ENCODE data around the gene TEX19. TPM values are rescaled to one million over a fixed set of nuclear protein-coding genes. Genes with fewer than 3 reads are reported as not detected.

Gene TEX19
- total RNA-seq, 4 donors from 2014 or later: not detected

DNA sequence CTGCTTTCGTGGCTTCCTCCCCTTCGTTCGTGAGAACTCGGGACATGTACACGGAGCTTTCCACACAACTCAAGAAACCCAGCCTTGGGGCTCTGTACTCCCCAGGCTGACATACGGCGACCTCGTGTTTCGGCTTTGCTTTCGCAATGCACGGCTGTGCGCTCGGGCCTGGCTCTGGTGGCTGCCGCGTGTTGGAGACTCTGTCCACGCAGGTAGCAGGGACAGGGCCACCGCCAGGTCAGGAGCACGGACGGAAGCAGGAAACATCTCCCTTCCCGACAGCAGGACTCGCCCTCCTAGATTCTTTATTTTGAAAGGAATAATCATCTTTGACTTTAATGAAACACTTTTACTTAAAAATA is 29.9 kb downstream of the TEX19 start:
- DNase-seq (ENCODE audit: extremely low spot score): no peak
- H3K27ac ChIP-seq (replicated peaks in 1 of 4): no peak overlapping the region
- TF ChIP-seq POLR2A (IDR thresholded peaks at IDR 0.05; ENCODE audit: low read depth) (no peak), POLR2AphosphoS5 (IDR thresholded peaks at IDR 0.05) (no peak), CTCF (IDR thresholded peaks at IDR 0.05) (no peak), EP300 (IDR thresholded peaks at IDR 0.05) (no peak)
- intact Hi-C loops (cut with DNase I): no loop called here
- 88% methylated on average over 21 of the region's 21 CpGs for WGBS
- H3K9me3 ChIP-seq: no peaks in the 10 kb centered on the region
- H3K27me3 ChIP-seq: peaks cover 0 to 43% (median 20%) of the 10 kb centered on the region in 4 donors
- H3K4me3 ChIP-seq: no peak overlapping the region
- peaks cover 14 to 31% (median 27%) of the 10 kb centered on the region in 4 donors for H3K4me1 ChIP-seq
- H3K36me3 ChIP-seq: peaks cover 0 to 26% (median 24%) of the 10 kb centered on the region in 4 donors

DNA sequence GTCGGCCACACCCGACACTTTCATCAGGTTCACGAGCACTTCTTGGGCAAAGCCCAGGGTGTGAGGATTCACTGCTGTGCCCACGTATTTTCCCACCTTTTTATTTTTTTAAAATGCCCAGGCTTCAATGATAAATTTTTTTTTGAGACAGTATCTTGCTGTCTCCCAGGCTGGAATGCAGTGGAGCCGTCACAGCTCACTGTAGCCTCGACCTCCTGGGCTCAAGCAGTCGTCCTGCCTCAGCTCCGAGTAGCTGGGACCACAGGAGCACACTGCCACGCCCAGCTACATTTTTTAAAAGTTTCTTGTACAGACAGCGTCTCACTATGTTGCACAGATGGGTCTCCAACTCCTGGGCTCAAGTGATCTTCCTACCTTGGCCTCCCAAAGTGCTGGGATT is 30.3 kb downstream of the TEX19 start:
- TF ChIP-seq POLR2AphosphoS5 (IDR thresholded peaks at IDR 0.05) (no peak), CTCF (IDR thresholded peaks at IDR 0.05) (no peak), POLR2A (IDR thresholded peaks at IDR 0.05; ENCODE audit: low read depth) (no peak), EP300 (IDR thresholded peaks at IDR 0.05) (no peak)
- no peak overlapping the region for H3K4me3 ChIP-seq
- no peak for DNase-seq (ENCODE audit: extremely low spot score)
- peaks cover 11 to 30% (median 25%) of the 10 kb centered on the region in 4 donors for H3K4me1 ChIP-seq
- intact Hi-C loops (cut with DNase I): no loop called here
- H3K9me3 ChIP-seq: no peaks in the 10 kb centered on the region
- H3K36me3 ChIP-seq: peaks cover 0 to 31% (median 28%) of the 10 kb centered on the region in 4 donors
- H3K27ac ChIP-seq (replicated peaks in 1 of 4): no peak overlapping the region
- peaks cover 0 to 38% (median 19%) of the 10 kb centered on the region in 4 donors for H3K27me3 ChIP-seq
- WGBS: 86% methylated on average over 10 of the region's 10 CpGs

DNA sequence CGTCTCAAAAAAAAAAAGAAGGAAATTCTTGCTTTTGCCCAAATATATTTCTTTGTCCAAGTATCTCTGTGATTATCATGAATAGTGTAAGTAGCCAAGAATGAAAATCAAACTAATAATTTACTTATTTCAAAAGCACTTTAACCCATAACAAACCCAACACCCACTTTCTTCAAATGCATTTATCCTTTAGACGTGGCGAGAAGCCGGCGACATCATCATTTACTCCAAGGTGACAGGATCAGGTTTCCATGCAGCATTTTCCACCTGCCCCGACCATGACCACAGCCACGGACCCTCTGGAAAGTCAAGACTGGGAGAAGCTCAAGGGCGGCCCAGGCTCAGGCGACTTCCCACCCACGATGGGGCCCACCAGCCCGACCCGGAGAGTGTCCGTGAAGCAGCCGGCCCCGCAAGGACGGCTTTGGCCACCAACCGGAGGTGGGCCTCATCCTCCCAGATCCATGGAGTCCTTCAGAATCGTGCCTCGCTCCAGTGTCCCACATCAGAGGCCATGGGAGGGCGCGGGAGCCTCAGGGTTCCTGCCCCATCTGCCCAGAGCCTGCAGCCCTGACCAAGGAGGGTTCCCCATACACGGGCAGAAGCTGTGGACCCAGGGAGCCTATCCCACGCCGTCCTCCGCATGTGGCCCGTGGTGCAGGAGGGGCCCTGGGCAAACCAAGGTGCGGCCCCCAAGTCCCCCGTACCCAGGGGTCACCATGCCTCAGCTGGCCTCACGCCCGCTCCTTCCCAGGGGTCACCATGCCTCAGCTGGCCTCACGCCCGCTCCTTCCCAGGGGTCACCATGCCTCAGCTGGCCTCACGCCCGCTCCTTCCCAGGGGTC is 31.2 kb downstream of the TEX19 start:
- H3K4me1 ChIP-seq: peaks cover 4 to 21% (median 17%) of the 10 kb centered on the region in 4 donors
- no peak for DNase-seq (ENCODE audit: extremely low spot score)
- 95% methylated on average over 14 of the region's 34 CpGs for WGBS
- no peaks in the 10 kb centered on the region for H3K9me3 ChIP-seq
- H3K27ac ChIP-seq (replicated peaks in 1 of 4): no peak overlapping the region
- H3K36me3 ChIP-seq: peaks cover 0 to 38% (median 31%) of the 10 kb centered on the region in 4 donors
- peaks cover 0 to 29% (median 16%) of the 10 kb centered on the region in 4 donors for H3K27me3 ChIP-seq
- TF ChIP-seq EP300 (IDR thresholded peaks at IDR 0.05) (no peak), POLR2AphosphoS5 (IDR thresholded peaks at IDR 0.05) (no peak), CTCF (IDR thresholded peaks at IDR 0.05) (no peak), POLR2A (IDR thresholded peaks at IDR 0.05; ENCODE audit: low read depth) (no peak)
- intact Hi-C loops (cut with DNase I): no loop called here
- H3K4me3 ChIP-seq: no peak overlapping the region

GRCh38 chr17:82390860-82391435 is 31.9 kb downstream of the TEX19 start:
- intact Hi-C loops (cut with DNase I): no loop called here
- no peaks in the 10 kb centered on the region for H3K9me3 ChIP-seq
- H3K4me3 ChIP-seq: no peak overlapping the region
- no peak overlapping the region for H3K27ac ChIP-seq (replicated peaks in 1 of 4)
- WGBS: 88% methylated on average over 13 of the region's 13 CpGs
- peaks cover 0 to 15% (median 10%) of the 10 kb centered on the region in 4 donors for H3K4me1 ChIP-seq
- DNase-seq (ENCODE audit: extremely low spot score): no peak
- TF ChIP-seq CTCF (IDR thresholded peaks at IDR 0.05): no peak
- TF ChIP-seq POLR2AphosphoS5 (IDR thresholded peaks at IDR 0.05): no peak
- TF ChIP-seq POLR2A (IDR thresholded peaks at IDR 0.05; ENCODE audit: low read depth): no peak
- no peak for TF ChIP-seq EP300 (IDR thresholded peaks at IDR 0.05)
- peaks cover 0 to 22% (median 9%) of the 10 kb centered on the region in 4 donors for H3K27me3 ChIP-seq
- H3K36me3 ChIP-seq: peaks cover 0 to 40% (median 31%) of the 10 kb centered on the region in 4 donors

Measured in esophagus muscularis mucosa (tissue), 4 donors.